ENCODE data around the gene TFF1. TPM values are rescaled to one million over a fixed set of nuclear protein-coding genes. Genes with fewer than 3 reads are reported as not detected.

TFF1 gene
- total RNA-seq, 1 donor, result not detected

DNA sequence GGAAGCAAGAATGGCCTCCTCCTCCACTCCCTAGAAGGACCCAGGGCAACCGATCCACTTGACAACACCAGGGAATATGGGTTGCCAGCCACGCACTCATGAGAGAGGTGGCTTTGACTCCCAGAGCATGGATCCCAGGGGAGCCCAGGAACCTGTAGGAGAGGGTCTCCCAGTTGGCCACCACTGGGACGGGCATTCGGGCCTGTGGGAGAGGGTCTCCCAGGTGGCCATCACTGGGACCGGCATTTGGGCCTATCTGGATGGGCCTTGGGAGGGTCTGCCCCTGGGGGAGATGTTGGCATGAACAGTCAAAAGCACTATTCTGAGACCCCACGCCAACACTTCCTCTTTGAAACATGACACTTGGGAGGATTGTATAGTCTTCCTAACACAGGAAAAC is 565 bp downstream of the TFF1 start:
- no peak overlapping the region for H3K4me3 ChIP-seq (ENCODE audit: low read depth, low read length)
- TF ChIP-seq, protein P1, sequence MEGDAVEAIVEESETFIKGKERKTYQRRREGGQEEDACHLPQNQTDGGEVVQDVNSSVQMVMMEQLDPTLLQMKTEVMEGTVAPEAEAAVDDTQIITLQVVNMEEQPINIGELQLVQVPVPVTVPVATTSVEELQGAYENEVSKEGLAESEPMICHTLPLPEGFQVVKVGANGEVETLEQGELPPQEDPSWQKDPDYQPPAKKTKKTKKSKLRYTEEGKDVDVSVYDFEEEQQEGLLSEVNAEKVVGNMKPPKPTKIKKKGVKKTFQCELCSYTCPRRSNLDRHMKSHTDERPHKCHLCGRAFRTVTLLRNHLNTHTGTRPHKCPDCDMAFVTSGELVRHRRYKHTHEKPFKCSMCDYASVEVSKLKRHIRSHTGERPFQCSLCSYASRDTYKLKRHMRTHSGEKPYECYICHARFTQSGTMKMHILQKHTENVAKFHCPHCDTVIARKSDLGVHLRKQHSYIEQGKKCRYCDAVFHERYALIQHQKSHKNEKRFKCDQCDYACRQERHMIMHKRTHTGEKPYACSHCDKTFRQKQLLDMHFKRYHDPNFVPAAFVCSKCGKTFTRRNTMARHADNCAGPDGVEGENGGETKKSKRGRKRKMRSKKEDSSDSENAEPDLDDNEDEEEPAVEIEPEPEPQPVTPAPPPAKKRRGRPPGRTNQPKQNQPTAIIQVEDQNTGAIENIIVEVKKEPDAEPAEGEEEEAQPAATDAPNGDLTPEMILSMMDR (IDR thresholded peaks at IDR 0.05; ENCODE audit: insufficient read depth, low read depth, low read length), result no peak
- no peak for DNase-seq (ENCODE audit: low read depth)

DNA sequence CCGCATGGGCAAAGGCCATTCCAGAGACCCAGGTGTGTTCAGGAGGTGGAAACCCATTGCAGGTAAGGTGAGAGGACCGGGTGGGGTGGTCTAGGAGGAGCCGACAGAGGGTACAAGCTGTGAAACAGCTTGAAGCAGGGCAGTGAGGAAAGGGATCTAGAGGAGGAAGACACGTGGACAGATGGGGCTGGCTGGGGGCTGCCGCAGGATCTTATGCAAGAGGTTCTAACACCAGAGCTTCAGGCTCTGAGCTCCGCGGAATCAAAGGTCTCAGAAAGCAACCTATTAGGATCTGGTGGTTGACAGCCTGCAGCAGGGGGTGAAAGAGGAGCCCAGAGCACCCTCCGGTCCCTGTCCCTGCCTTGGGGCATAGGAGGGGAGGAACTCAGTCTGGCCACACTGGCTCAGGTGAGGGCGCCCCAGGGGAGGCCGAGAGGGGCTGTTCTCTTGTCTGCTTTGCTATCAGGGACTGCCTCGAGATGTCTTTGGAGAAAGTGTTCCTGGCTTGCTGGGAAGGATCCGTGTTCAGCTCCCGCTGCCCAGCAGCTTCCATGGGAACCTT is 1.9 kb downstream of the TFF1 start:
- TF ChIP-seq, protein P1 (IDR thresholded peaks at IDR 0.05; ENCODE audit: insufficient read depth, low read depth, low read length), result no peak
- DNase-seq (ENCODE audit: low read depth), result no peak
- H3K4me3 ChIP-seq (ENCODE audit: low read depth, low read length), result no peak overlapping the region

DNA sequence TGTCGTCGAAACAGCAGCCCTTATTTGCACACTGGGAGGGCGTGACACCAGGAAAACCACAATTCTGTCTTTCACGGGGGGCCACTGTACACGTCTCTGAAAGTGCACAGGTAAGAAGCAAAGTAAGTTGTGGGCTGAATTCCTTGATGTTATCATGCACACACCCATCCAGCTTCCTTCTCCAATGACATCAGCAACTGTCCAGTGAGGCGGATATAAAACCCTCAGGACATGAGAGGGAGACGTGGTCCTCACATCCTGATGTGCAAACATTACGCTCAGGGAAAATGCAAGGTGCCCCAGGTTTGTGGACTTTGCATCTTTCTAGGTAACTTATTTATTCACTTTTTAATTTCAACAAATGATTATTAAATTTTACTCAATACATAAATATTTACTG is 3.0 kb downstream of the TFF1 start:
- no peak for DNase-seq (ENCODE audit: low read depth)
- TF ChIP-seq, protein P1 (IDR thresholded peaks at IDR 0.05; ENCODE audit: insufficient read depth, low read depth, low read length), result no peak
- no peak overlapping the region for H3K4me3 ChIP-seq (ENCODE audit: low read depth, low read length)

DNA sequence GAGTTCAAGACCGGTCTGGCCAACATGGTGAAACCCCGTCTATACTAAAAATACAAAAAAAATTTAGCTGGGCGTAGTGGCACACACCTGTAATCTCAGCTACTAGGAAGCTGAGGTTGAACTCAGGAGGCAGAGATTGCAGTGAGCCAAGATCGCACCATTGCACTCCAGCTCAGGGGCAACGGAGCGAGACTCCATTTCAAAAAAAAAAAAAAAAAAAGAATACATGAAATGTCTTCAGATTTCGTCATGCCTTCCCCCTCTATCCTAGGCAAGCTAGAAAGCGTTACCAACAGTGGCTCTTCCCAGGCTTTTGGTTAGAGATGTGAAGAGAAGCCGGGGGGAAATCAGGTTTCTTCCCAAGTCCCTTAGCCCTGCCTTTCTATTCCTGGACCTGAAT is 3.6 kb downstream of the TFF1 start:
- TF ChIP-seq, protein P1 (IDR thresholded peaks at IDR 0.05; ENCODE audit: insufficient read depth, low read depth, low read length), result no peak

DNA sequence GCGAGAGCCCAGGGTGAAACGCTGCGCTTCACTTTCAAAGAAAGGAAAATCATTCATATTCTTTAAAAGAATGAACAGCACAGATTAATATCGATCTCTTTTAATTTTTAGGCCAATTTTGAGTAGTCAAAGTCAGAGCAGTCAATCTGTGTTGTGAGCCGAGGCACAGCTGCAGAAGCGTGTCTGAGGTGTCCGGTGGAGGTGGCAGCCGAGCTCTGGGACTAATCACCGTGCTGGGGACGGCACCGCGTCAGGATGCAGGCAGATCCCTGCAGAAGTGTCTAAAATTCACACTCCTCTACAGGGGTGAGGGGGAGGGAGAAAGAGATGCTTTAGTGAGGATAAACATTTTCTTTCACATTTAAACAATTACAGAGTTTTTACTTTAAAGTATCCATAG is 4.1 kb downstream of the TFF1 start:
- no peak for DNase-seq (ENCODE audit: low read depth)

More for the DNA sequence above, 3.6 kb downstream of the TFF1 start:
- H3K4me3 ChIP-seq (ENCODE audit: low read depth, low read length), result no peak overlapping the region
- DNase-seq (ENCODE audit: low read depth), result no peak

DNA sequence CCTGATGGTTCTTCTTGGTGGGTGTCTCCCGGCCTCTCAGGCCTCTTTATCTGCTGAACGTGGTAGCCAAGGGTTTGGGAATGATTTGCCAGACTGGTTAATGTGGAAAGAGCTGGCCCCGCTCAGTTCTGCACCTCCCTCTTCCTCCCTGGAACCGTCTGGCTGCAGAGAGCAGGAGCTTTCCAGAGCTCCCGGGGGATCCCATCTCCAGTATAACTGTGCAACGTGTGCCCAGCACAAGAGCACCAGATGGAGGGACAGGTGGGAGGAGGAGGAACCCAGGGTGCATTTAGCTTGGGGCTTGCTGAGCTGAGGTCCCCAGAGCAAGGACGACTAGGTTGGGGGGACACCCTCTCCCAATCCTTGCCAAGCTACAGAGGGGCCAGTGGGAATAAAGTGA is 5.0 kb downstream of the TFF1 start:
- no peak for DNase-seq (ENCODE audit: low read depth)

More for the DNA sequence above, 4.1 kb downstream of the TFF1 start:
- TF ChIP-seq, protein P1 (IDR thresholded peaks at IDR 0.05; ENCODE audit: insufficient read depth, low read depth, low read length), result no peak
- no peak overlapping the region for H3K4me3 ChIP-seq (ENCODE audit: low read depth, low read length)

More for the DNA sequence above, 5.0 kb downstream of the TFF1 start:
- H3K4me3 ChIP-seq (ENCODE audit: low read depth, low read length), result no peak overlapping the region
- TF ChIP-seq, protein P1 (IDR thresholded peaks at IDR 0.05; ENCODE audit: insufficient read depth, low read depth, low read length), result no peak

Data from fibroblast of villous mesenchyme (primary cell).